HG03432 (cell line): ENCODE data around the gene ZFP92.

ENCODE experiments used
- ATAC-seq: cut with Tn5 transposase; IDR thresholded peaks from one replicate; pipeline ENCODE4 v1.9.1; 2021; ENCODE audit warnings: mild to moderate bottlenecking, moderate library complexity; ENCODE audit not compliant: unreplicated experiment

Gene ZFP92

DNA sequence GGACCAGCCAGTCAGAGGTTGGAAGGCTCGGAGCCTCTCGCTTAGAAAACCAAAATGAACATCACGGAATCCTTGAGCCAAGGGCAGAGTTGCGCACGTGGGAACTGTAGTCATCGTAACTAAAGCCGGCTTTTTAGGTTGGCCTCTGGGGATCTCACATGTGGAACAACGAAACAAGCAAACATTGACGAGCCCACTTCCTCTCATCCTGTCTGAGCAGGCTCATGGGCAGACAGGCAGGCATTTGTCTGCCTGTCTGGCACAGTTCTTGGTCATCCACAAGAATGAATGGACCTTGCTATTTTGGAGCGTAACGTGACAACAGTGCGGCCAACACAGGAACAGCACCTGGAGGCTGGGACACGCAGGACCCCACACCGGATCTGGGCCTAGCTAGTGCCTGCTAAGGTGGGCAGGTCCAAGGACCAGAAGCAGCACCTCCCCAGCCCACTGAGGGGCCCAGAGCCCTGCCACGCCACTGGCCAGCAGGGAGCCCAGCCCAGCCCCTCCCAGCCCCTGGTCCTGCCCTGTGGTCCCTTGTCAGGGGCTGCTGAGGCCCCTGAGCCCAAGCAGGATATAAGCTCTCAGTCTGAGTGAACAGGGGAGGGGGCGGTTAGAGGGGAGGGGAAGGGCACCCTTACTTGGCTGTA, 43.8 kb downstream of the ZFP92 start:
- no peak for ATAC-seq

DNA sequence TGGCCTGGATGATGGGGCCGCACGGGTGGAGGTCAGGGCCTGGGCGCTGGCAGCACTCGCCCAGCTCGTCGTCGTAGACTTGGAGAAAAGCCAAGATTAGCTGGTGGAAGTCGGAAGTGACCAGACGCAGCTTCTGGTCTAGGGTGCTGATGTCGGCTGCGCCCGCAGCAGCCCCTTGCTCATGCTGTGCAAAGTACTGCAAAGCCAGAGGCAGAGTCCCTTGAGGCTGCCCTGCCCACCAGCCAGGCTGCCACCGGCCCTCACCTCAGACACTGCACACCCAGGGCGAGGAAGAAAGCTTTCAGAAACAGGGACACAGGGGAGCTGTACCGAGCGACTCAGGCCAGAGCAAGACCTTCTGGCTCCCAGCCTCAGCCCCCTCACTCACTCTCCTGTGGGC, 44.3 kb downstream of the ZFP92 start:
- ATAC-seq: no peak

DNA sequence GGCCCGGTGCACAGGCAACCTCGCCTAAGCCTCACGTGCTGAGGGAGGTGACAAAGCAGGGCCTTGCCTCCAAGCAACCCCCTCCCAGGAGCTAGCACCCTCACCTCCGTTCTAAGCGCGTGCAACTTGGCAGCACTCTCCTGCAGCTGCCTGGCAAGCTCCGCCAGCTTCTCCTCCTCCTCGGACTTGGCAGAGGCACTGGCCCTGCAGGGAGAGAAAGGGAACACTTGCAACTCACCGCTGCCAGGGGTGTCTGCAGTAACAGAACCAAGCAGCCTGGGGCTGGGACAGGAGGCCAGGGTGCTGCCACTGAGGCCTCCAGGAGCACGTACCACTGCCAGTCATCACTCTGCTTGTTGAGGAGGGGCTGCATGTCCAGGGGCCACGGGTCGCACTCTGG, 44.9 kb downstream of the ZFP92 start:
- no peak for ATAC-seq

DNA sequence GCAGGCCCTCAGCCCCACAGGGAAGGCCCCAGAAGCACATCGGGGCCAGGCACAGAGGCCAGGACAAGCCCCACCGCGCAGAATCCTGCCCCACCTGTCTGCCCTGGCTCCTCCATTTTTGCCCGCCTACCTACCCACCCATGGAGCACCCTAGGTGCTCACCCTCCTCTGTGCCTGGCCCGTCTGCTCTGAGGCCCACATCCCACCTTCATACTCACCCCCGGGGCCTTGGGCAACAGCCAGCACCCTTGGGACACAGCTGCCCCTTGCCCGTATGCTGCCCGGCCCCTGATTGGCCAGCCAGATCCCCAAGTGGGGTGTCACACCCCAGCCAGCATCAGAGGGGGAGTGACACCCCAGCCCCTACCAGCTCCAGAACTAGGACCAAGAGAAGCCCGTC, 45.4 kb downstream of the ZFP92 start:
- no peak for ATAC-seq

DNA sequence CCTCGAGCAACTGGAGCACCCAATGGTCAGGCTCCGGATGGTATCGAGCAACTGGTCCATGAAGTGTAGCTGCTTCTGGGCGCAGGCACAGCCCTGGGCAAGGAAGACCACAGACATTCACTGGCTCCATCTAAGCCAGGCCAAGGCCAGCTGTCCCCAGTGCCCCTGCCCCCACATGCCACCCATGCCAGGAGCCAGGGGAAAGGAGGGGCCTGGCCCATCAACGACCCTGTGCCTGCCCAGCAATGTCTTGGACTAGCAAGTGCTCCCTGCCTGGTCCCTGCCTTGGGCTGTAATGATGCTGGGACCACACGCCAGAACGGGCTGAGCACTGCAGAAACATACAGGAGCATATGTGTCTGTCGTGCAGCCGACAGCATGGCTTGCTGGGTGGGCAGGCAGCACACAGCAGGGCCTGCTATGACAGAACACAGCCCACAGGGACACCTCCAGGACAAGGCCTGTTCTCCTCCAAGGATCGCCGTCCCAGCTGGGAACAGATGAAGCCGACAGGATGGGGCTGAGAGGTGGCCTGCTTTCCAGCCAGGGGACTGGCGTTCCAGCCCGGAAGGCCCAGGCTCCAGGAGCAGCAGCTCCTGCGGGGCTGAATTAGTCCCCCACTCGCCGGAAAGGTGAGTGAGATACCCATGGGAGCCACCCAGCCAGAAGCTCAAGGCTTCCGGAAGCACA, 46.0 kb downstream of the ZFP92 start:
- ATAC-seq: no peak

DNA sequence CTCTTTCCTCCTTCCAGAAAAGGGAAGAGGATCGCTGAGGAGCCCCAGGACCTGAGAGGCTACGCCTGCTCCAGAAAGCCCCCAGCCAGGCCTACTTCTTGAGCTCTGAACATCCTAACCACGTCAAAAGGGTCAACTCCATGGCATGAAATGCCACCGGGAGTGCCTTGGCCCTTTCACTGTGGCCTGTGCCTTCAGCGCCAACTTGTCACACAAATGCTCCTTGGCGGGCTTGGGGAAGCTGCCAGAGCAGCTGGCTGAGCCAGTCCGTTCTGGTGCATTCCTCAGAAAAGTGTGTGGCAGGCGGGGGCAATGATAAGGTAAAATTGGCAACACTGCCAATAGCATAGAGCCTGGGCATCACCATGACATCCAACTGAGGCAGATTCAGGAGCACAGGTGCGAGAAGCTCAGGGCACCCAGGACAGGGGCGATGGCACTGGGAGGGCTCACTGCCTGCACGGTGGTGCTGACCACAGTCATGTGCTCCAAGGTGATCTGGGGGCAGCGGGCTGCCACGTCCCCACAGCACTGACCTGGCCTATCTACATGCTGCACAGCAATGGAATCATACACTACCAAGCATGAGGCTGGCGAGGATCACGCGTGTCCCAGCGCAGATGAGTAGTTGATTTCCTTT, 46.7 kb downstream of the ZFP92 start:
- no peak for ATAC-seq

DNA sequence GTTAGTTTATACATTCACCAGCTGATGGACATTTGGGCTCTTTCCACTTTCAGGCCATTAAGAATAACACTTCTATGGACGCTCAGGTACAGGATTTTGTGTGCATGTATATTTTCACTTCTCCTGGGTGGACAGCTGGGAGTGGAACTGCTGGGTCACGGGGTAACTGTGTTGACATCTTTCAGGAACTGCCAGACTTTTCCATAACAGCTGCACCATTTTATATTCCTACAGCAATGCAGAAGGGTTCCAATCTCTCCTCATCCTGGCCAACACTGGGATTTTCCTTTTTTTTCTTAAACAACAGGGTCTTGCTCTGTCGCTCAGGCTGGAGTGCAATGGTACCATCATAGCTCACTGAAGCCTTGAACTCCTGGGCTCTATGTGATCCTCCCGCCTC, 47.2 kb downstream of the ZFP92 start:
- no peak for ATAC-seq

DNA sequence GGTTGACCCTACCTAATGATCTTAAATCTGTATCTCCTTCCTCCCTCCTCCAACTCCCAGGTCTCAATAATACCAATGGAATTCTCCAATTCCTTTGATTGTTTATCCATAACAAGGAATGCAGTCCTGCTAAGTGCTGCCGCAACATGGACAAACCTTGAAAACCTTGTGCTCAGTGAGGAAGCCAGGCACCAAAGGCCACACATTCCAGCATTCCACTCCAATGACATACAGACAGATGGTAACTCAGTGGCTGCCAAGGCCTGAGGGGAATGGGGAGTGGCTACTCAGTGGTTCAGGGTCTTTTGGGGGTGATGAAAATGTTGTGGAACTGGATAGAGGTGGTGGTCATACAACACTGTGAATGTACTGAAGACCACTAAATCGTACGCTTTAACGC, 48.7 kb downstream of the ZFP92 start:
- no peak for ATAC-seq

DNA sequence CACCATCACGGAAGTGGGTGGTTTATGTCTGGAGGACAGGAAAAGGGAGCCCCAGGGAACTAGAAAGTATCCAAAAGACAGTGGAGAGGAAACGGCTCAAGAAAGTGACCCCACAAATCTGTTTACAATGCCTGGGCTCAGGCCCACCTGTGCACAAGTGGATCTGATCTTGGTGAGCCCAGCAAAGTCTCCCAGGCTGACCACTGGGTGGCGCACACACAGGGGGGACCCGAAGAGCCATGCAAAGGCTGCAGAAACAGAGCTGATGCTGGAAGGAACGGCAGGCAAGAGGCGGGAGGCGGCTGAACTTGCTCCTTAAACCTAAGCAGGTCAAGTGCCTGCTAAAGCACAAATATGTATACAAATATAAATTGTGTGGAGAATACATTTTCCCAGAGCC, 49.6 kb downstream of the ZFP92 start:
- ATAC-seq: no peak
